Gastroesophageal sphincter (tissue), 4 donors: ENCODE measurements around the gene LYPD1. TPM values are rescaled to one million over a fixed set of nuclear protein-coding genes. Genes with fewer than 3 reads are reported as not detected.

ENCODE experiments used
- ATAC-seq: fragments of 150-250 bp; one replicate; pipeline ENCODE4 v1.9.1; 2016; ENCODE audit warnings: mild to moderate bottlenecking, moderate library complexity
- H3K27ac ChIP-seq, 4 donors: fragments of 200-600 bp; sonication (generic) in 3 of 4; 1 replicate in 3 of 4; 2 replicates in 1 of 4; pipeline ENCODE4 v1.5.1; 2016 to 2019
- H3K27me3 ChIP-seq: fragments of 200-600 bp; sonication (generic); one replicate; pipeline ENCODE4 v1.5.1; 2019
- H3K36me3 ChIP-seq, 2 donors: fragments of 200-600 bp; sonication (generic); one replicate each; pipeline ENCODE4 v1.5.1; 2019; ENCODE audit warnings: control low read depth in 1 of 2
- H3K4me1 ChIP-seq, 3 donors: fragments of 200-600 bp; sonication (generic); 1 replicate in 2 of 3; 2 replicates in 1 of 3; pipeline ENCODE4 v1.5.1; 2016 to 2019; ENCODE audit warnings: control low read depth in 2 of 3
- H3K4me3 ChIP-seq, 2 donors: fragments of 200-600 bp; sonication (generic); one replicate each; pipeline ENCODE4 v1.5.1; 2019; ENCODE audit warnings: mild to moderate bottlenecking in 1 of 2, moderate library complexity in 1 of 2
- H3K9me3 ChIP-seq, 3 donors: fragments of 200-600 bp; sonication (generic); one replicate each; pipeline ENCODE4 v1.5.1; 2017 to 2019; ENCODE audit warnings: control low read depth in 2 of 3
- CTCF ChIP-seq, 4 experiments: fragments of 200-600 bp in 2 of 4; fragments of 450-650 bp in 2 of 4; sonication (generic) in 1 of 4; IDR thresholded peaks; one replicate each; pipeline ENCODE4 v1.5.1; 2017 to 2019; ENCODE audit warnings: antibody characterized with exemption in 4 of 4, mild to moderate bottlenecking in 2 of 4, moderate library complexity in 2 of 4
- EP300 ChIP-seq: sonication (generic); formaldehyde crosslinking; IDR thresholded peaks from one replicate; pipeline ENCODE4 v1.6.1; 2017; ENCODE audit warnings: antibody characterized with exemption, mild to moderate bottlenecking
- POLR2A ChIP-seq, 2 donors: fragments of 450-650 bp; IDR thresholded peaks; one replicate each; pipeline ENCODE4 v1.6.1; 2017; ENCODE audit warnings: antibody characterized with exemption in 2 of 2, mild to moderate bottlenecking in 2 of 2, moderate library complexity in 1 of 2
- POLR2AphosphoS5 ChIP-seq: sonication (generic); formaldehyde crosslinking; IDR thresholded peaks from one replicate; pipeline ENCODE4 v1.6.1; 2017; ENCODE audit warnings: antibody characterized with exemption
- WGBS, 2 donors: methylation state at CpG; one replicate each; pipeline ENCODE4 v1.1.5; 2018; ENCODE audit warnings: low coverage in 1 of 2; 5-methylcytosine and 5-hydroxymethylcytosine counted together
- total RNA-seq, 4 donors: library from RNA; depleted of rRNA; stranded (reverse); fragments of >200 nt; gene quantifications; one replicate each; pipeline ENCODE4 v1.1.0, GENCODE V29; 2016

Gene LYPD1
- total RNA-seq, 4 donors from 2014 or later, result 0.62 to 4.2 (median 1.1) TPM; not detected in 1

DNA sequence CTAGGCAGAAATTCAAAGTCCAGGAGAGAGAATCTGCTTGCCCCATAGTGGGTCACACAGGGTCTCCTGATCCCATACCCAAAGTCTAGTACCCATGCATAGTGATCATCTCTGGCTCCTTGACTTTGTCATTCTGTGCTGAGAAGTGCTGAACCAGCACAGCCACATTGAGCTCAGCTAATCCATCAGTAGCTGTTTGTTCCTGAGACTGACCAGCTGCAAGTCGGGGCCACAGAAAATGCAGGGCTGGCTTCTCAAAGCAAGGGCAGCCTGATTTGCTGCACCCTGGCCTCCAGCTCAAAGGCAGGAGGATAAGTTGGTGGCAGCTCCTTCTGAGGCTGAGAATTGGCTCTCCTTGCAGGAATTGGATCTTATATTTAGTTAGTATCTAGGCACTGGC, 72.2 kb downstream of the LYPD1 start:
- no peak overlapping the region for H3K4me3 ChIP-seq
- H3K27me3 ChIP-seq, result peaks cover 12% of the 10 kb centered on the region
- no peaks in the 10 kb centered on the region for H3K36me3 ChIP-seq
- no peak overlapping the region for H3K27ac ChIP-seq
- TF ChIP-seq POLR2AphosphoS5 (no peak), POLR2A (IDR thresholded peaks at IDR 0.05) (no peak), EP300 (no peak), CTCF (IDR thresholded peaks at IDR 0.05) (no peak)
- WGBS, 2 donors, result 100% methylated on average over 1 of the region's 1 CpG
- no peaks in the 10 kb centered on the region for H3K4me1 ChIP-seq
- no peak for ATAC-seq
- peaks cover 0 to 14% (median 0%) of the 10 kb centered on the region in 3 donors for H3K9me3 ChIP-seq

GRCh38 chr2:132597166-132597565, 72.8 kb downstream of the LYPD1 start:
- no peak for TF ChIP-seq CTCF (IDR thresholded peaks at IDR 0.05)
- TF ChIP-seq EP300, result no peak
- no peak for TF ChIP-seq POLR2AphosphoS5
- no peak for TF ChIP-seq POLR2A (IDR thresholded peaks at IDR 0.05)
- Histone ChIP-seq H3K27me3 (peaks cover 12% of the 10 kb centered on the region), H3K9me3 (peaks cover 0 to 14% (median 0%) of the 10 kb centered on the region in 3 donors), H3K4me3 (no peak overlapping the region), H3K4me1 (no peaks in the 10 kb centered on the region), H3K27ac (no peak overlapping the region), H3K36me3 (no peaks in the 10 kb centered on the region)
- ATAC-seq, result no peak

- ATAC-seq, result no peak
These were observed 74.3 kb downstream of the LYPD1 start for GRCh38 chr2:132595693-132596092.

GRCh38 chr2:132595186-132595585, 74.8 kb downstream of the LYPD1 start:
- Histone ChIP-seq H3K4me1 (no peaks in the 10 kb centered on the region), H3K4me3 (no peak overlapping the region), H3K27ac (no peak overlapping the region), H3K27me3 (peaks cover 12% of the 10 kb centered on the region), H3K36me3 (no peaks in the 10 kb centered on the region), H3K9me3 (peaks cover 0 to 14% (median 0%) of the 10 kb centered on the region in 3 donors)
- TF ChIP-seq POLR2A (IDR thresholded peaks at IDR 0.05), result no peak
- no peak for TF ChIP-seq POLR2AphosphoS5
- no peak for TF ChIP-seq CTCF (IDR thresholded peaks at IDR 0.05)
- no peak for TF ChIP-seq EP300
- no peak for ATAC-seq
- 88 to 93% methylated on average over 3 to 4 of the region's 6 CpGs for WGBS, 2 donors

More at GRCh38 chr2:132595693-132596092, 74.3 kb downstream of the LYPD1 start:
- Histone ChIP-seq H3K4me1 (no peaks in the 10 kb centered on the region), H3K4me3 (no peak overlapping the region), H3K36me3 (no peaks in the 10 kb centered on the region), H3K27me3 (peaks cover 12% of the 10 kb centered on the region), H3K27ac (no peak overlapping the region), H3K9me3 (peaks cover 0 to 14% (median 0%) of the 10 kb centered on the region in 3 donors)
- TF ChIP-seq EP300, result no peak
- no peak for TF ChIP-seq POLR2AphosphoS5
- no peak for TF ChIP-seq CTCF (IDR thresholded peaks at IDR 0.05)
- TF ChIP-seq POLR2A (IDR thresholded peaks at IDR 0.05), result no peak
- 84% methylated on average over 2 of the region's 2 CpGs; no CpG with 5 or more reads in 1 of the 2 donors for WGBS, 2 donors
